OCI-LY3 (cell line): ENCODE results near the gene VASN.

Source experiments
- H2AFZ ChIP-seq: fragments of 200-600, 300-600 bp; shearing (Covaris generic); 2 replicates; pipeline ENCODE4 v1.6.0; 2014; ENCODE audit warnings: antibody characterized with exemption, low read depth, low read length
- H3K27ac ChIP-seq: fragments of 200-600, 300-600 bp; sonication (generic); 2 replicates; pipeline ENCODE4 v1.5.1; 2014; ENCODE audit warnings: mild to moderate bottlenecking, low read length, moderate library complexity, mixed read lengths
- H3K27me3 ChIP-seq: fragments of 200-600, 300-600 bp; sonication (generic); 2 replicates; pipeline ENCODE4 v1.6.1; 2014; ENCODE audit warnings: low read depth, low read length, mixed read lengths
- H3K36me3 ChIP-seq: fragments of 200-600, 300-600 bp; sonication (generic); replicated peaks from 2 replicates; pipeline ENCODE3; 2014; ENCODE audit warnings: low read depth, low read length, mixed read lengths
- H3K4me1 ChIP-seq: fragments of 300-600, 200-600 bp; sonication (generic); 2 replicates; pipeline ENCODE4 v1.6.1; 2014; ENCODE audit warnings: low read length, mixed read lengths
- H3K4me2 ChIP-seq: fragments of 200-600, 300-600 bp; sonication (generic); 2 replicates; pipeline ENCODE4 v1.6.1; 2014; ENCODE audit warnings: low read length, mixed read lengths
- H3K4me3 ChIP-seq: fragments of 300-600, 200-600 bp; sonication (generic); 2 replicates; pipeline ENCODE4 v1.5.1; 2014; ENCODE audit warnings: antibody characterized with exemption, mild to moderate bottlenecking, low read length, moderate library complexity
- H3K79me2 ChIP-seq: fragments of 300-600, 200-600 bp; shearing (Covaris generic); 2 replicates; pipeline ENCODE4 v1.6.1; 2014; ENCODE audit warnings: mild to moderate bottlenecking, low read length, mixed read lengths
- H3K9ac ChIP-seq: fragments of 300-600, 200-600 bp; shearing (Covaris generic); 2 replicates; pipeline ENCODE4 v1.6.0; 2014; ENCODE audit warnings: mild to moderate bottlenecking, low read length, moderate library complexity
- H3K9me3 ChIP-seq: fragments of 200-600, 300-600 bp; shearing (Covaris generic); 2 replicates; pipeline ENCODE4 v1.6.1; 2014; ENCODE audit warnings: low read length, mixed read lengths; ENCODE audit not compliant: insufficient read depth
- H4K20me1 ChIP-seq: fragments of 200-600, 300-600 bp; sonication (generic); 2 replicates; pipeline ENCODE4 v1.6.1; 2016; ENCODE audit warnings: low read length, mixed read lengths; ENCODE audit not compliant: insufficient read depth
- CTCF ChIP-seq: fragments of 200-600, 300-600 bp; sonication (generic); IDR thresholded peaks from 2 replicates; pipeline ENCODE4 v1.5.1; 2014; ENCODE audit warnings: antibody characterized with exemption, low read length, low read depth
- EZH2phosphoT487 ChIP-seq: fragments of 200-600 bp; shearing (Covaris generic); IDR thresholded peaks from 2 replicates; pipeline ENCODE4 v1.6.1; 2018; ENCODE audit warnings: antibody characterized with exemption, mixed run types, low read depth

Gene VASN

GRCh38 chr16:4334724-4335495, 36.7 kb upstream of the VASN start:
- H3K9ac ChIP-seq, result no peak overlapping the region

GRCh38 chr16:4336701-4337539, 34.7 kb upstream of the VASN start:
- Histone ChIP-seq H3K4me2 (no peak overlapping the region), H3K27ac (no peak overlapping the region), H3K4me1 (no peaks in the 10 kb centered on the region), H3K4me3 (no peak overlapping the region), H3K27me3 (no peaks in the 10 kb centered on the region), H3K9ac (no peak overlapping the region), H2AFZ (no peak overlapping the region), H3K36me3 (peaks cover 8% of the 10 kb centered on the region), H4K20me1 (no peaks in the 10 kb centered on the region), H3K79me2 (no peaks in the 10 kb centered on the region; the same call in 1 of the 2 replicates), H3K9me3 (no peaks in the 10 kb centered on the region)
- TF ChIP-seq EZH2phosphoT487, result no peak
- TF ChIP-seq CTCF, result no peak

More at GRCh38 chr16:4334724-4335495, 36.7 kb upstream of the VASN start:
- Histone ChIP-seq H3K36me3 (peaks cover 2% of the 10 kb centered on the region), H3K27me3 (no peaks in the 10 kb centered on the region), H4K20me1 (no peaks in the 10 kb centered on the region), H3K79me2 (no peaks in the 10 kb centered on the region), H3K4me1 (no peaks in the 10 kb centered on the region), H2AFZ (no peak overlapping the region), H3K9me3 (no peaks in the 10 kb centered on the region), H3K4me2 (no peak overlapping the region), H3K4me3 (no peak overlapping the region), H3K27ac (no peak overlapping the region)
- TF ChIP-seq EZH2phosphoT487 (no peak), CTCF (no peak)

- Histone ChIP-seq H3K27me3 (no peaks in the 10 kb centered on the region), H2AFZ (no peak overlapping the region), H3K79me2 (peaks cover 2% of the 10 kb centered on the region; the same call in 1 of the 2 replicates), H3K27ac (no peak overlapping the region), H4K20me1 (no peaks in the 10 kb centered on the region), H3K9ac (no peak overlapping the region), H3K4me3 (no peak overlapping the region), H3K4me1 (no peaks in the 10 kb centered on the region), H3K36me3 (peaks cover 8% of the 10 kb centered on the region), H3K9me3 (no peaks in the 10 kb centered on the region), H3K4me2 (no peak overlapping the region)
- TF ChIP-seq EZH2phosphoT487, result no peak
- no peak for TF ChIP-seq CTCF
Observed at GRCh38 chr16:4337540-4338088, 34.0 kb upstream of the VASN start.

GRCh38 chr16:4338125-4338582, 33.5 kb upstream of the VASN start:
- Histone ChIP-seq H4K20me1 (no peaks in the 10 kb centered on the region), H3K27me3 (no peaks in the 10 kb centered on the region), H3K4me1 (no peaks in the 10 kb centered on the region), H3K79me2 (peaks cover 7% of the 10 kb centered on the region), H3K9me3 (no peaks in the 10 kb centered on the region), H3K4me2 (no peak overlapping the region), H3K36me3 (peaks cover 8% of the 10 kb centered on the region), H3K4me3 (no peak overlapping the region), H2AFZ (no peak overlapping the region), H3K9ac (no peak overlapping the region), H3K27ac (no peak overlapping the region)
- TF ChIP-seq CTCF, result no peak
- TF ChIP-seq EZH2phosphoT487, result no peak
